Measurements from ENCODE around the gene GPR183.

GPR183 gene

DNA sequence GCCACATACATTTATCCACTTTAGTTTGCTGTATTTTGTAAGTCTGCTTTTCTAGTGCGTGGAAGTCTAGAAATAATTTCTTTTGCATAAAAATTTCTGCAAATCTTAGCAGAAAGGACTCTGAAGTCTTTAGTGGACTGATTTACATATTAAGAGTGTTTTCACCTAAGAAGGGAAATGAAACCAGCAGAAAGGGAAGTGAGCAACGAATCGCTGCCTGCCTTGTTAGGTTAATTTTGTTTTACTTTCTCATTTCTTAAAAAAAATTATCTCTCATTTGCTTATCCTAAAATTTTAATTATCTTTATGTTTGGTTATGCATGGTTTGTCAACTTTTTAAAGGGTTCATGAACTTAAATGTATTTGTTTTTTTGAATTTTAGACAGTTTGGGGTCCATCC, 48.3 kb downstream of the GPR183 start:
- no peak for TF ChIP-seq CTCF (conservative IDR thresholded peaks at IDR 0.05; ENCODE audit: low read length)
- no peak for DNase-seq (ENCODE audit: low read depth)
- no peak overlapping the region for H3K4me3 ChIP-seq (ENCODE audit: low read length)

- no peak for TF ChIP-seq CTCF (conservative IDR thresholded peaks at IDR 0.05; ENCODE audit: low read length)
- H3K4me3 ChIP-seq (ENCODE audit: low read length) = no peak within 1 kb of the TSS
- DNase-seq (ENCODE audit: low read depth) = no peak
These were observed 48.9 kb downstream of the GPR183 start, which contains the start of gene GPR18 for GRCh38 chr13:99258210-99258860. GPR18 (minus strand) TSS chr13:99258379; CDS start chr13:99255872, 2,507 bp downstream.

DNA sequence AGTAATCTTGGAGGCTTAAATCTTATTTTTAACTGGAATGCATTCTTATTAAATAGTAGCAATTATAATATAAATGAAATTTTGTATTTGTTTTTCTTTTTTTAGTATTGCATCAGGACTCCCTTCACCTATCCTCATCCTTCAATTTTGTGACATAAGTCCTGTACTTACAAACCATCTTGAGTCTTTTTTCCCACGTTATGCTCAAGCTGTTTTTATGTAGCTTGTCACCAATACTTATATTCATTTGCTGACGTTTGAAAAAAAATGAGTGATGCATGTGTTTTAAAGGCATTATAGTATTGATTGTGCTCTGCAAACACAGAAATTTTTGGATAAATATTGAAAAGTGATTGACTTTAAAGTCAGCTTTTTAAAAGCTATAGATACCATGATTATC, 49.9 kb downstream of the GPR183 start:
- TF ChIP-seq CTCF (conservative IDR thresholded peaks at IDR 0.05; ENCODE audit: low read length) = no peak
- no peak for DNase-seq (ENCODE audit: low read depth)
- no peak overlapping the region for H3K4me3 ChIP-seq (ENCODE audit: low read length)

DNA sequence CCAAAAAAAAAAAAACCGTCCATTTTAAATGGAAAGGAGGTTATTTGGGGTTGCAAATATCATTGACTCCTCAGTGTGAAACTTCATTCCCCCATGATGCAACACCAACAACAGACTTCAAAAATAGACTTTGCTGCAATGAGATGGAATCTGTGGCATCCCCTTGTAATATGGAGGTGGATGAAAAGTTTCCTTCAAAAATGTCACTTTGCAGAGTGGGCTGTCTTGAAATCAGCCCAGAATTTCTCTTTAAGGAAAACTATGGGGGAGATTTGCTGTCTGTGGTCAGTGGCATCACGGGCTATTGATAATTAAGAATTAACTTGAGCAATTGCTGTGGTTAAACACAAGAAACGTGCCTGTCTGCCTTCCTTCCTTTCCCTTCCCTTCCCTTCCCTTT, 50.5 kb downstream of the GPR183 start:
- no peak for TF ChIP-seq CTCF (conservative IDR thresholded peaks at IDR 0.05; ENCODE audit: low read length)
- peak; percentile 87 for DNase-seq (ENCODE audit: low read depth)
- no peak overlapping the region for H3K4me3 ChIP-seq (ENCODE audit: low read length)

DNA sequence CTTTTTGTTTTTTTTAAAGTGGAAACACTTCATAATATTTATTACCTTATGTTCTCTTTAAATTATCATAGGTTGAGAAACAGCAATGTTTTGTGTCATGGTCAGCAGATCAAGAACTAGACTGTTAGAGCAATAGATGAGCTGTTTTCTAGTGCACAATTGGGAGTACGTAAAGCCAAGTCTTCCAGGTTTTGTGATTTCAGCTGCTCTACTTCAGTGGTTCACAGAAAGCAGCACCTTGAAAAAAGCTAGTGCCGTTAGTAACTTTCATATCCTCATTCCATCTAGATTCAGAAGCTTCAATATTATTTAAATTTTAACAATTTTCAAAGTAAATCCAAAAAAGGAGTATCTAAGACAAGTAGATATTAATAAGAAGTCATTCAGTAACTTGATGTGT, 50.9 kb downstream of the GPR183 start:
- no peak overlapping the region for H3K4me3 ChIP-seq (ENCODE audit: low read length)
- DNase-seq (ENCODE audit: low read depth) = no peak
- no peak for TF ChIP-seq CTCF (conservative IDR thresholded peaks at IDR 0.05; ENCODE audit: low read length)

DNA sequence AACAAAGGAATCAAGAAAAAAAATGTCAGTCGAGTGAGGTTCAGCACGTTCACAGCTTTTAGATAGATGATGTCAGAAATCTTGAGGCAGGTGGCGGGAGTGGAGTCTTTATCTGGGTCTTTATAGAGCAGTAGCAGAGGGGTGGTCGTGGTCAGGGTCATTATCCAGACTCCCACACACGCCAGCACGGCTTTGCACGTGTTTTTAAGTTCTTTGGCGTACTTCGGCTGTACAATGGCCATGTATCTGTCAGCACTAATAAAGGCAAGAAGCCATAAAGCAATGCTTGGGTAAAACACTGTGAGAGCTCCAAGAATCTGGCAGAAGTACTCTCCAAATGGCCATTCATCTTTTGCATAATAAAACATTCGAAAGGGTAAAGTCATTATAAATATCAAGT, 51.9 kb downstream of the GPR183 start:
- no peak for TF ChIP-seq CTCF (conservative IDR thresholded peaks at IDR 0.05; ENCODE audit: low read length)
- no peak overlapping the region for H3K4me3 ChIP-seq (ENCODE audit: low read length)

DNA sequence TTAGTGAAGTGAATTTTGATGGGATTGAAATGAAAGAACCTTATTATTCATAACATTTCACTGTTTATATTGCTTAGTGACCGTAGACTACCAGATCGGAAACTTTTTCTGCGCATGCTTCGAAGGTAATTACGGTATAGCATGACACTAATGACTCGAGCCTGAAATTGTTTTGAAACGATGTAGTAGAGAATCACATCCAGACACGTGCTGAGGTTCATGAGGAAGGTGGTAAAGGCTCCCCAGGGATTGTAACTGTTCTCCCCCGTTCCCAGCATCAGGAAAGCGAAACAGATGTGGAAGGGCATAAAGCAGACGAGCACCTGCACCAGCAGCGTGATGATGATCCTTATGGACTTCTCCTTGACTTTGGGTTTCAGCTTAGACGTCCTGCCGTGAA, 52.4 kb downstream of the GPR183 start:
- TF ChIP-seq CTCF (conservative IDR thresholded peaks at IDR 0.05; ENCODE audit: low read length) = no peak
- no peak for DNase-seq (ENCODE audit: low read depth)
- no peak overlapping the region for H3K4me3 ChIP-seq (ENCODE audit: low read length)

More for the DNA sequence above, 51.9 kb downstream of the GPR183 start:
- DNase-seq (ENCODE audit: low read depth) = no peak

All from AG10803 (cell line).